Measurements from ENCODE around the gene SH3PXD2A.

- no peak for TF ChIP-seq CTCF (IDR thresholded peaks at IDR 0.05 in 4 of 5, conservative IDR thresholded peaks at IDR 0.05 in 1 of 5)
- TF ChIP-seq POLR2A (IDR thresholded peaks at IDR 0.05): no peak
Observed at GRCh38 chr10:103599907-103600306, 255.5 kb downstream of the SH3PXD2A start.

All from gastrocnemius medialis (tissue), 4 donors.